Measurements from ENCODE around the gene ASB6.

Gene ASB6

DNA sequence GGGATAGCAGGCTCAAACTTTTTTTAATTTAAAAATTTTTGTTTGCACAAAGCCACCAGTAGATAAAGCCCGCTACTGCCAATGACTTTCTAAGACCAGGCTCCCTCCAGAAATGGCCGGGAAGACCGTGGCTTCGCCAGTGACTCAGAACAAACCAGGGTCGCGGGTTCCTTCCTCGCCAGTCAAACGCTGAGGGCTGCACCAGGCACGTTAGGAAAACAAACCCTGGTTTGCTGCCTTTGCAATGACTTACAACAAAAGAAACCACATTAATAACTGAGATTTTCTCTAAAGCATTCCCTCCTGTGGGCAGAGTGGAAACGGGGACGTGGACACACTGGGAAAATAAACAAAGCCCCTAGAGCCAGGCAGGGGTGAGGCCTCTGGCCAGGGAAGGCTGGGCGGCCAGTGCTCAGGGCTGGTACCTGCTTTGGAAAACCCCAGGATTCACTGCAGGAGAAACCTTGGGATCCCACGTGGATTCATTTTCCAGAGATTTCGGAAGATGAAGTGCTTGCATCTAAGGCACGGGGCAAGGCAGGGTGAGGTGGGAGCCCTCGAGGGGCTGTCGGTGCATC is 27.3 kb upstream of the ASB6 start:
- TF ChIP-seq, protein P1, sequence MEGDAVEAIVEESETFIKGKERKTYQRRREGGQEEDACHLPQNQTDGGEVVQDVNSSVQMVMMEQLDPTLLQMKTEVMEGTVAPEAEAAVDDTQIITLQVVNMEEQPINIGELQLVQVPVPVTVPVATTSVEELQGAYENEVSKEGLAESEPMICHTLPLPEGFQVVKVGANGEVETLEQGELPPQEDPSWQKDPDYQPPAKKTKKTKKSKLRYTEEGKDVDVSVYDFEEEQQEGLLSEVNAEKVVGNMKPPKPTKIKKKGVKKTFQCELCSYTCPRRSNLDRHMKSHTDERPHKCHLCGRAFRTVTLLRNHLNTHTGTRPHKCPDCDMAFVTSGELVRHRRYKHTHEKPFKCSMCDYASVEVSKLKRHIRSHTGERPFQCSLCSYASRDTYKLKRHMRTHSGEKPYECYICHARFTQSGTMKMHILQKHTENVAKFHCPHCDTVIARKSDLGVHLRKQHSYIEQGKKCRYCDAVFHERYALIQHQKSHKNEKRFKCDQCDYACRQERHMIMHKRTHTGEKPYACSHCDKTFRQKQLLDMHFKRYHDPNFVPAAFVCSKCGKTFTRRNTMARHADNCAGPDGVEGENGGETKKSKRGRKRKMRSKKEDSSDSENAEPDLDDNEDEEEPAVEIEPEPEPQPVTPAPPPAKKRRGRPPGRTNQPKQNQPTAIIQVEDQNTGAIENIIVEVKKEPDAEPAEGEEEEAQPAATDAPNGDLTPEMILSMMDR (IDR thresholded peaks at IDR 0.05; ENCODE audit: low read depth, low read length): no peak
- DNase-seq (ENCODE audit: low read depth in 2 of 2): no peak
- no peak overlapping the region for H3K4me3 ChIP-seq (replicated peaks in 1 of 2; ENCODE audit: low read depth in 2 of 2, low read length in 2 of 2)

DNA sequence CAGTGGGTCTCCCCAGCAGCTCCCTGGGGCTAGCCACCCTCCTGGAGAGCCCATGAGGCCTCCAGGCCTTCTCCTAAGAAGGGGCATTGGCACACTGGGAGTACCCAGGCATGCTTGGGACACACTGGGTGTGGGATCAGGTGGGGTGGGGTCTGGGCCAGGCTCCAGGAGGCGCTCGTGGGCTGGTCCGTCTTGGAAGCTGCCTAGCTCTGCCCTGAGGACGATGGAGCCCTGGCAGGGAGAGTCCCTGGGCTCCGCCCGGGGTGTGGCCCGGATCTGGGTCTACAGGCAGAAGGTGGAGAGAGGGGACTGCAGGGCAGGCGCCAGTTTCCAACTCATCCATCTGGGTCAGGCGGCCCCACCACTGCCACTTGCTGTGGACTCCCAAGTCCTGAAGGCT is 25.9 kb upstream of the ASB6 start:
- TF ChIP-seq, protein P1 (IDR thresholded peaks at IDR 0.05; ENCODE audit: low read depth, low read length): no peak
- no peak for DNase-seq (ENCODE audit: low read depth in 2 of 2)
- no peak overlapping the region for H3K4me3 ChIP-seq (replicated peaks in 1 of 2; ENCODE audit: low read depth in 2 of 2, low read length in 2 of 2)

DNA sequence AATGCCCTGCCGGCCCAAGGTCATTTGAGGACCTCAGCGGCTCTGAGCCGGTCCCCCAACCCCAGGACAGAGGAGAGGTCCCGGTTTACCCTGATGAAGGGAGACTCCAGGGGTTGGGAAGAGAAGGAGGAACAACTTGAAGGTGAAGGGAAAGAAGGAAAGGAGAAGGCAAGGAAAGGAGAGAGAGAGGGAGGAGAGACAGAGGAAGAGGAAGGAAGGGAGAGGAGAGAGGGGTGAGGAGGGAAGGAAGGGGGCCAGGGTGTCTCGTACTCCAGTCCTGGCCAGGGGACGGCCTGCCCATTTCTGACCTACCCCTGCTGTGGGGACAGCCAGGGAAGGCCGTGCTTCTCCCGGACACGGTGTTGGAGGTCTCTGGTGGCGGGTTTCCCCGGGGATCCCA is 25.4 kb upstream of the ASB6 start:
- no peak for DNase-seq (ENCODE audit: low read depth in 2 of 2)
- TF ChIP-seq, protein P1 (IDR thresholded peaks at IDR 0.05; ENCODE audit: low read depth, low read length): no peak
- H3K4me3 ChIP-seq (replicated peaks in 1 of 2; ENCODE audit: low read depth in 2 of 2, low read length in 2 of 2): no peak overlapping the region

DNA sequence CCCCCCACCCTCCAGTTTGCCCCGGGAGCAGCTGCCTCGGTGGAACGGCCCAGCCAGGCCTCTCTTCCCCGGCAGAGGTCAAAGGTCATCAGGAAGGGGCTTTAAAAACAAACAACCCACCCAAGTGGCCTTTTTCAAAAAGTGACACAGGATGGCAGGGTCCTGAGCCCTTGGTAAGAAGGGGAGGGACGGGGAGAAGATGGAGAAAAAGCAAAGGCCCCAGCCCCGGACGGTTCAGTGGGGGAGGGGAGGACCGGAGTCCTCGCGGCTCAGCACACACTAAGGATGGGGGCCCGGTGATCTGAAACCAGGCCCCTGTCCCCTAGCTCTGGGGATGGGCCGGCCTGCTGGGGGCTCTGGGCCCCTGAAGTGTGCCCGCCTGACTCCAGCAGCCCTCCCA is 24.6 kb upstream of the ASB6 start:
- H3K4me3 ChIP-seq (replicated peaks in 1 of 2; ENCODE audit: low read depth in 2 of 2, low read length in 2 of 2): no peak overlapping the region
- TF ChIP-seq, protein P1 (IDR thresholded peaks at IDR 0.05; ENCODE audit: low read depth, low read length): no peak
- no peak for DNase-seq (ENCODE audit: low read depth in 2 of 2)

DNA sequence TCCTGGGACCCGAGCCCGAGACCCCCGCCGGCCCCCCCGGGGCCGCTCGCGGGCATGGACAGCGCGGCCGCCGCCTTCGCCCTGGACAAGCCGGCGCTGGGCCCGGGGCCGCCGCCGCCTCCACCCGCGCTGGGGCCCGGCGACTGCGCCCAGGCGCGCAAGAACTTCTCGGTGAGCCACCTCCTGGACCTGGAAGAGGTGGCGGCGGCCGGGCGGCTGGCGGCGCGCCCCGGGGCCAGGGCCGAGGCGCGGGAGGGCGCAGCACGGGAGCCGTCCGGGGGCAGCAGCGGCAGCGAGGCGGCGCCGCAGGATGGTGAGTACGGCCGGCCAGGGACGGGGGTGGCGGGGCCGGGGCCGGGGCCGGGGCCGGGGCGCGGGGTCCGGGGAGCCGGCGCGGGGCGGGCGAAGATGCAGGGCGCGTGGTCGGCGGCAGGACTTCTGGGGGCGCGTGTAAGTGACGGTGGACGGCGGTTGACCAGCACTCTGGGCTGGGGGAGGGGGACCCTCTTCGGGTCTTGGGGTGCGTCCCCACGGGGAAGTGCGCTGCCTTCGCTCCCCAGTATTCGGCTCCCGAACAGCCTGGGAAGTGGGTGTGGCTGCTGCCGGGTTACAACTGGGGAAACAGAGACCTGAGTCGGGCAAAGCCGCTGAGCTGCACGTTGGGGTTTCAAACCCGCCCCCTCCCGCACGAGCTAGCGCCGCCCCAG is 24.0 kb upstream of the ASB6 start:
- no peak for DNase-seq (ENCODE audit: low read depth in 2 of 2)
- H3K4me3 ChIP-seq (replicated peaks in 1 of 2; ENCODE audit: low read depth in 2 of 2, low read length in 2 of 2): no peak overlapping the region
- TF ChIP-seq, protein P1 (IDR thresholded peaks at IDR 0.05; ENCODE audit: low read depth, low read length): no peak

DNA sequence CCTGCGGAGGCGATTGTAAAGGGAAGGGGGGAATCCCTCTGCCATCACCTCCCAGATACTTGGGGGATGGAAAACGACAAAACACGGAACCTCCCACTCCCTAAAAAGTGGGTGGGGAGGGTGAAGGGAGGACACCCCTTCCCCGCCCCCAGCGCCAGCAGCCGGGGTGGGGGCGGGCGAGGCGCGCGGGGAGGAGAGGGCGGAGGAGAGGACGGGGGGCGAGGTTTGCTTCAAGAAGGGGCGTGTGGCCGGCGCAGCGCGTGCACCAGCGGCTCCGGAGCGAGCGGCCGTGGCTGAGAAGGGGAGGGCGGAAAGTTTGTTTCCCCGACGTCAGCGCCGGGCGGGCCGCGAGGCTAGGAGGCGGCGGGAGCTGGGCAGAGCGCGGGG is 23.4 kb upstream of the ASB6 start, which contains the start of gene PRRX2:
Gene PRRX2, plus strand, starts transcription at position 259 of the 387 bp plus-strand sequence. CDS start 221 bp downstream, outside the sequence.
- TF ChIP-seq, protein P1 (IDR thresholded peaks at IDR 0.05; ENCODE audit: low read depth, low read length): no peak
- no peak for DNase-seq (ENCODE audit: low read depth in 2 of 2)
- H3K4me3 ChIP-seq (replicated peaks in 1 of 2; ENCODE audit: low read depth in 2 of 2, low read length in 2 of 2): peak within 1 kb of the TSS; percentile 7 to 15
